UCSD-AML1 (cell line): ENCODE data around the gene CAMK2N2.
"Not testable (repeated sequence)": the region's sequence is repeated elsewhere in the genome, so short reads cannot be mapped to it uniquely, and the experiment has no call there.

Source experiments
- DNase-seq: peaks from one replicate; lab custom pipeline; 2025; ENCODE audit not compliant: unreplicated experiment; lab: John Stamatoyannopoulos, UW

Gene CAMK2N2

DNA sequence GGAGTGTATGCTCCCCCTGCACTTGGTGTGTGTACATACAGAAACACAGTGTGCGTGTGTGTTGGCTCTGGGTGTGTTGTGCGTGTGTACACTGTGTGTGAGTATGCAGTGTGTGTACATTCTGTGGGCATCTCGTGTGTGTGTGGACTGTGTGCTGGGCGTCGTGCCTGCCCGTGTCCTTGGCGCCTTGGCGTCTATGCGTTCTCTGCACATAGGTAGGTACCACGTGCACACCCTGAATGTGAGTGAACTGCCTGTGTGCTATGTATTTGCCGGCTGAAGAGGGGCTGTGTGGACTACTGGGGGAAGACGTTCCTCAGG is 14.0 kb upstream of the CAMK2N2 start:
- no peak for DNase-seq

DNA sequence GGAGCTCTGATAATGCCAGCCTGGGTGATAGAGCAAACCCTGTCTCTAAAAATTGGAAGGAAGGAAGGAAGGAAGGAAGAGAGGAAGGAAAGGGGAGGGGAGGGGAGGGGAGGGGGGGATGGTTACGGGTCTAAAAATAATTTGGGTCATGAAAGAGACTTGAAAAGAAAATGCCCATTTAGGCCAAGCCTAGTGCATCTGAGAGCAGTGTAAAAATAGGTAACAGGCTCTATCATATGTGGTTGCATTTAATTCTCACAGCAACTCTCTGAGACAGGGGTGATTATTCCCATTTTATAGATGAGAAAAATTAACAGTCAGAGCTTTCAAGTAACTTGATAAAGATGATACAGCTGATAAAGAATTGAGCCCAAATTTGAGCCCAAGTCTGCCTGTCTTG is 10.9 kb upstream of the CAMK2N2 start:
- DNase-seq, result no peak

DNA sequence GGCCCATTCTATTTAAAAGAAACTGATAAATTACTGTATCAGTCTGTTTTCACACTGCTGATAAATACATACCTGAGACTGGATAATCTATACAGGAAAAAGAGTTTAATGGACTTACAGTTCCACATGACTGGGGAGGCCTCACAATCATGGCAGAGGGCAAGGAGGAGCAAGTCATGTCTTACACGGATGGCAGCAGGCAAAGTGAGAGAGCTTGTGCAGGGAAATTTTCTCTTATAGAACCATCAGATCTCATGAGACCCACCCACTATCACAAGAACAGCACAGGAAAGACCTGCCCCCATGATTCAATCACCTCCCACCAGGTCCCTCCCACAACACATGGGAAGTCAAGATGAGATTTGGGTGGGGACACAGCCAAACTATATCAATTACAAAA is 5.9 kb upstream of the CAMK2N2 start:
- not testable (repeated sequence) for DNase-seq

DNA sequence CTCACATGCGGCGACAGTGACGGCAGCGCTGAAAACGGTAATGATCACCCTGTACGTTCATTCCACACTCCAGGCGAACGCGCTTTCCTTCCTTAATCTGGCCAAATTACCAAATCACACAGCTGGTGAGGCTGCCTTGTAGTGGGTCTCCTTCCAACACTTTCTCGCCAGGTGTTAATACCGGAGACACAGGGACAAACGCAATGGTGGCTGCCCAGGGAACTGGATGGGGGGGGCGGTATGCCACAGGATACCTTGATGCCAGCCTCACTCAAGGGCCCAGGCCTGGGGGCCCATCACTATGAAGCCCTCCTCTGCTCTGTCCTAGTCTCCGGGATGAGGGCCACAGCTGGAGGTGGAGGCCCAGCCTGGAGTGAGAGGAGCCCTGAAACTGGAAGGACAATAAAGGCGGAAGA is 1.4 kb upstream of the CAMK2N2 start:
- no peak for DNase-seq

DNA sequence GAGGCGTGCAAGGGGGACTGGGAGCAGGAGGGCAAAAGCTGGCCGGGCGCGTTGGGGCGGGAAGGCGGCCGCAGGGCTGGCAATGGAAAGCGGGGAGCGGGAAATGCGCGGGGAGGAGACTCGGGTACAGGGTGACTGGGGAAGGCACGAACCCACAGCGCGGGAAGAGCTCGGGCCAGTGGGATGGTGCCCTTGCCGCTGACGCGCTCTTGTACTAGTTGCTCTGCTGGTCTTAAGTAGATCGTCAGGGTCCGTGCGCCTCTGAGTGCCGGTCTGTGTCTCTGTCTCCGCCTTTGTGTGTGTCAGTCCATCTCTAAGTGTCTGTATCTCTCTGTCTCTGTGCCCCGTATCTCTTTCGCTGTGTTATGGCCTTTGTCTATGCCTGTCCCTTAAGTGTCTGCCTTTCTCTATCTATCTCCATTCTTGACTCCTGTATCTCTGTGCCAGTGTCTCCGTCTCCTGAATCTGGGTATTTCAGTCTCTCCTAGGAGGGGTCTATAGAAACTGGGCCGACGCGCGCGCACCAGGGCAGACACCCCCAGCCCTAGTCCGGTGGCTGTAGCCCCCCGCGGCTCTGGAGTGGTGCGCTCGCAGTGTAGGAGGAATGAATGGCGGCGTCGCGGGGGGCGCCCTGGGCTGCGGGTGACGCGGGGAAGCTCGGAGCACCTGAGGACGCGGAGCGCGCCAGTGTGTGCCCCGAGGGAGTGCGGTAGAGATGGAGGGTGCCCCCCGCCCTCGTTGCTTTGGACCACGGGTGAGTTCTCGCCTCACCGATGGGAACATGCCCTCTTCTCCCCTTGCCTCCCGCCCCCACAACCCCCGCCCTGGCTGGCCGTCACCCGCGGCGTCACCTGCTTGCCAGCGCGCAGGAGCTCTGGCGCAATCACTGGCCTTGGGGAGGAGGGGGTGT is 756 bp upstream of the CAMK2N2 start:
- DNase-seq, result no peak

DNA sequence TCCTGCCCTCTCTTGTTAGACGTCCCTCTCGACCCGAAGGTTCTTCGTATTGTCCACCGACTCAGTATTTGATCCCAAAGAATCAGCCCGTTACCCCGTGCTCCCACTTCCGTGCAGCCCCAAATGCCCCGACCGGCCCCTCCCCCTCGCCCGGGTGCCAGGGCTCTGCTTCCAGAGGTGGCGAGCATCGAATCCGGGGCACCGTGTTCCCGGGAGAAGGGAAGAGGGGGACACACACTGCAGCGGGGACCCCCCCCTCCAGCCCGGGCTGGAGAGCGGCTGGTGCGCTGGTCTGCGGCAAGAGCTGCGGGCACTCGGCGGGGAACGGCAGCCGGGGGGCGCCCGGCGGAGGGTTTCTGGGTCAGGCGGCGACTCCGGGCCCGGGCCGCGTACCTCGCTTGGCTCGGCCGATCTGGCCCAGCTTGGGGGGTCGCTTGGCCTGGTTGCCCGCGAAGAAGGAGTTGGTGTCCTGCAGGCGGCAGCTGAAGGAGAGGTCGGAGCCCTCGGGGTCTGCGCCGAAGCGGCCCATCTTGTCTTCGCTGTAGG is 556 bp downstream of the CAMK2N2 start:
- DNase-seq, result no peak

DNA sequence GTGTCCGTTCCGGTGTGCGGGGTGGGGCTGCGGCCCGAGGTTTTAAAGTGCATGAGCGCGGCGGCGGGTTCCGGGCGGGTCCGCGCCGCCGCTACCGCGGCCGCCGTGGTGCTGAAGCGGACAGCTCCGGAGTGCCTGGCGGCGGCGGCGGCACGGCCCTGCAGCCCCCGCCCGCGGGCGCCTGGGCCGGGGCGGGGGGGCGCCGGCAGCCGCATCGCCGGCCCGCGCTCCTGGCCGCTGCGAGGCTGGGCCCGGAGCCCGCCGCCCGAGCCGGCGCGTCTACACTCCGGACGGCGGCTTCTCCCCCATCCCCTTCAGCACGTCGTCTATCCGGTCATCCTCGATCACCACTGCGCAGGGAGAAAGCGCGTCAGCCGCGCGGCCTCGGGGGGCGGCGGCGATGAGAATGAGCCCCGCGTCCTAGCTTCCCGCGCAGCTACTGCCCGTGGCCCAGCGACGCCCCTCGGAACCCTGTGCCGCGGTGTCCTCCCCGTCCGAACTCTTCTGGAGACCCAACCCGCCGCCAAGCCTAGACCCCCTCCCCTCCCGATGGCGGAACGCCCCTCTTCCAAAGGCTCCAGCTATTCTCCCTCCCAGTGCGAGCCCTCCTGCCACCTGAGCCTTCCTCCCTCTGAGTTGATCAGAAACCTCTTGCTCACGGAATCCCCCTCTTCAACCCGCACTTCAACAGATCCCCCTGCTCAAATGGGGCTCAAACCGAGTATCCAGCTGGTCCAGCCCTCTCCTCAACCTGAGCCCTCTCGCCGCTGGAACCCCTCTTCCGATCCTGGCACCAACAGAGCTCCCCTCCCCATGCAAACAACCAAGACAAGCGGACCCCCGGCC is 1.3 kb downstream of the CAMK2N2 start:
- DNase-seq, result no peak

DNA sequence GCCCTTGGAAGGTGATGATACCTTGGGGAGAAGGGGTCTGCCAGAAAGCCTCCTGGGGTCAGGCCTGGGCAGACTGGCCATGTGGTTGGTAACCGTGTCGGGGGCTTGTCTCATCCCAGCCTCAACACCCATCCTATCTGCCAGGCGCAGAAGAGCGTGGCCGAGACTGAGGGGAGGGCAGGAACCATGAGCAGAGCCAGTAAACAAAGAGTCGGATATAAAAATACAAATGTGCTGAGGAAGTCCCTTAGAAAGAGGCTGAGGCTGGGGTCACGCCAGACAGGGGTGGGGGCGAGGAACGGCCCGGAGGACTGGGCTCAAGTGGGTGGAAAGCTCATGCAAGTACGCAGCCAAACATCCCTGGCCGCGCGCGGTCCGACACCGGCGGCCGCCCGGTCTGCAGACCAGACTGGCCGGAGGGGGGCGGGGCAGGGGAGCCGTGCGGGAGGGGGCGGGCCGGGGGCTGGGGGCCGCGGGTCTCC is 1.9 kb downstream of the CAMK2N2 start:
- no peak for DNase-seq

DNA sequence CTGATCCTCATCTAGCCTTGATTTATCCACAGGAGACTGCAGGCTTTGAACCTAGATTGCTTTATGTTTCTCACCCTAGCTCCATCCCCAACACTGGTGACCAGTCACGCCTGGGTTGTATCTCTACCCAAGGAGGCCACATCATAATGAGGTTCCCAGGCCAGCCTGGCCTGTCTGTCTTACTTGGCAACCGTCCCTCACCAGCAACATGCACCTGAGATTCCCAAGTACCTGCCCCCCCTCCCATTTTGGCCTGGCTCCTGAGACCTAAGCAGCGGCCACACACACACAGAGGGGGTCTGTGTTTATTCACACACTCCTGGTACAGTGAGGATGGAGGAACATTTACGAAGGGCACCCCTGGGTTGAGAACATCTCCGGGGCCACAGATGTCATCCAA is 2.4 kb downstream of the CAMK2N2 start:
- DNase-seq, result no peak

DNA sequence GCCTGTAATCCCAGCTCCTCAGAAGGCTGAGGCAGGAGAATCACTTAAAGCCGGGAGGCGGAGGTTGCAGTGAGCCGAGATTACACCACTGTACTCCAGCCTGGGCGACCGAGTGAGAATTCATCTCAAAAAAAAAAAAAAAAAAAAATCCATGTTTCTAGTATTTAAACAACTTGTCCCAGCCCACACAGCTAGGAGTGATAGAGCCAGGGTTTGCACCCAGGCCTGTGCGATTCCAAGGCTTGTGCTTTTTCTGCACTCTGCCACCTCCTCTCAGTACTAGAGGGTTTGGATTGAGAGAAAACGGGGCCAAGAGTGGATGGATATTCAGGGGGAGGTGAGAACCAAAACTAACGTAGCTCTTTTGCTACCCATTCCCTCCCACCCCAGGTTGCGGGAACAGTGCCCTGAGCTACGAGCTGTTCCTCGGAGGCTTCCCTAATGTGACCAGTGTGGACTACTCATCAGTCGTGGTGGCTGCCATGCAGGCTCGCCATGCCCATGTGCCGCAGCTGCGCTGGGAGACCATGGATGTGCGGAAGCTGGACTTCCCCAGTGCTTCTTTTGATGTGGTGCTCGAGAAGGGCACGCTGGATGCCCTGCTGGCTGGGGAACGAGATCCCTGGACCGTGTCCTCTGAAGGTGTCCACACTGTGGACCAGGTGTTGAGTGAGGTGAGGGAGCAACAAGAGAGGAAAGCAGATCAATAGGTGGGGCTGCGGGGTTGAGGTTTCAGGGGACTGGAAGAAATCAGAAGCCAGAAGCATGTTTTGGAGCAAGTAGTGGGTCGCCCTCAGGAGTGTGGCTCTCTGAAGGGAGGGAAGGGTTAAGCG is 4.1 kb downstream of the CAMK2N2 start:
- no peak for DNase-seq

DNA sequence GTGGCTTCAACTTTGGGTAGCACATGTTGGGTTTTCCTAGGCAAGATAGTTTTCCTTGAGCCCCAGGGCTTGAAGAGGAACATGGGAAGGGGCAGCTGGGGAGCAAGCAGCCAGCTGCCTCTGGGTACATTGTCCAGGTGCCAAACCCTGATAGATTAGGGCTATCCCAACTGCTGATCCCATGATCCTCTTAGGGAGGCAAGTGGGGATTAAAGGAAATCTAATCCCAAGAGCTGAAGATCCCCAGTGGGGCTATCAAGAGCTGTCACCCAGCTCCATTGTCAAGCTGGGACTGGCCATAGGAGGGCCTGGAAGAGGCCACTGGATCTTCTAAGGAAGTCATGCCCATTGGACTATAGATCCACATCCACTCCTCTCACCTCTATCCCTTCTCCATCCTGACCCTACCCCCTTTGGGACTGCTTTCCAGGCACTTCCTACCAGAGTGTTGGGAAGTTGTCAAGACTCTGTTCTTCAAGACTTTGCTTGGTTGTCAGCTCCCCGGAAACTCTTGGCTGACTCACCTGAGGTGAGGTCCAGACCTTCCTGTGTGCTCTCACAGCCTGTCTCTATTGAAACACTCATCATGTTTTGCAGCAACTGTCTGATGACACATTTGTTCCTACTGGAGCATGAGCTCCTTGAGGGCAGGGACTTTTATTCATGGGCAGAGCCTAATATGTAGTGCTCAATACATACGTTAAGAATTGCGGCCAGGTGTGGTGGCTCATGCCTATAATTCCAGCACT is 5.9 kb downstream of the CAMK2N2 start:
- no peak for DNase-seq

DNA sequence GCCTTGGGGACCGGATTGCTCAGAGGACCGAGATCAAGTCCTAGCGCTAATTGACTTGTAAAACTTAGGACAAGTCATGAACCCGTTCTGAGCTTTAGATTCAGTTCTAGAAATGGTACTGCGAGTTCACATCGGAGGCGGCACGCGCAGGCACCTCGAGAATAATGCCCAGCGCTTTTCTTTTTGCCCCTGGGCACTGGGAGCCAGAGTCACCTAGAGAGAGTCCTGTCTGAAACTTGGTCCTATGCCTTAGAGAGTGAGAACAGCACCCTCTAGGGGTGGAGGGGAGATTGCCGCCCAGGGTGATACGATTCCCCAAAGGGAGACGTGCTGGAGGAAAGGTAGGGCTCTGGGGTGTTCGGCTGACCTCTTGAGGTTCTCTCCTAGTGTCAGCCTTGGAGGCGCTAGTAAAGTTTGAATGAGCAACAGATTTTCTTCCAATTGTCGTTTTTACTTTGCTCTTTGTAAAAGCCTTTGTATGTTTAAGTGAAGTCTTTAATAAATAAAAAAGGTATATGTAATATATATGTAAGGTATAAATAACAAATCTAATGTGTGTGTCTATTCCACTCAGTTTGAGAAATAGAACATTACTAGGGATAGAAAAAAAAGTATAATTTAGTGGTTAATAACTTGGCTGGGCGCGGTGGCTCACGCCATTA is 11.1 kb downstream of the CAMK2N2 start:
- DNase-seq, result peak; percentile 89

DNA sequence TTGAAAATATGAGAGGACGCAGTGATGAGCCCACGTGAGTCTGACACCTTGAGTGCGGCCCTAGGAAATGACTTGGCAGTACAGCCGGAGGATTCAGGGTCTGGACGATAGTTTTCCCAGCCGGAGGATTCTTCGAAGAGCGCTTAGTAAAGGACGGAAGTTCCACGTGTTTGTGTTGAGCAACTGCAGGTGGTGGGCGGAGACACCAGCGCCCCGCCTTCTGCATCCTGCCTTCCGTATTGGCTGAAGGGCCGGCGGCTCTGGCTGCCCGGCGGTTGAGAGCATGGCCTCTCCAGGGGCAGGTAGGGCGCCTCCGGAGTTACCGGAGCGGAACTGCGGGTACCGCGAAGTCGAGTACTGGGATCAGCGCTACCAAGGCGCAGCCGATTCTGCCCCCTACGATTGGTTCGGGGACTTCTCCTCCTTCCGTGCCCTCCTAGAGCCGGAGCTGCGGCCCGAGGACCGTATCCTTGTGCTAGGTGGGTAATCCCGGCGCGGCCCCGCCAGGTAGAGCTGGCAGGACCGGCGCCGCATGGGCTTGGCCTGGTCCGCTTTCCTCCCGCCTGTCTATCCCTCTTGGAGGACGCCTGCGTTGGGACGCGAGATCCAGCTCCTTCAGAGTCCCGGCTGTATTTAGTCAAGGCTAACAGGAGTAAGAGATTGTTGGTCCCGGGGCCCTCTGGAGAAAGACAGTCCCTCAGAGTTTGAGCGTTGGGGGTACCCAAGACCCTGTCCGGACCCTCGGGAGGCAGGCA is 11.8 kb downstream of the CAMK2N2 start, which contains the start of gene EEF1AKMT4:
Gene EEF1AKMT4 (plus strand): TSS at position 261 of the 755 bp plus-strand sequence. CDS start 23 bp downstream, at position 284.
- DNase-seq, result peak; percentile 96

DNA sequence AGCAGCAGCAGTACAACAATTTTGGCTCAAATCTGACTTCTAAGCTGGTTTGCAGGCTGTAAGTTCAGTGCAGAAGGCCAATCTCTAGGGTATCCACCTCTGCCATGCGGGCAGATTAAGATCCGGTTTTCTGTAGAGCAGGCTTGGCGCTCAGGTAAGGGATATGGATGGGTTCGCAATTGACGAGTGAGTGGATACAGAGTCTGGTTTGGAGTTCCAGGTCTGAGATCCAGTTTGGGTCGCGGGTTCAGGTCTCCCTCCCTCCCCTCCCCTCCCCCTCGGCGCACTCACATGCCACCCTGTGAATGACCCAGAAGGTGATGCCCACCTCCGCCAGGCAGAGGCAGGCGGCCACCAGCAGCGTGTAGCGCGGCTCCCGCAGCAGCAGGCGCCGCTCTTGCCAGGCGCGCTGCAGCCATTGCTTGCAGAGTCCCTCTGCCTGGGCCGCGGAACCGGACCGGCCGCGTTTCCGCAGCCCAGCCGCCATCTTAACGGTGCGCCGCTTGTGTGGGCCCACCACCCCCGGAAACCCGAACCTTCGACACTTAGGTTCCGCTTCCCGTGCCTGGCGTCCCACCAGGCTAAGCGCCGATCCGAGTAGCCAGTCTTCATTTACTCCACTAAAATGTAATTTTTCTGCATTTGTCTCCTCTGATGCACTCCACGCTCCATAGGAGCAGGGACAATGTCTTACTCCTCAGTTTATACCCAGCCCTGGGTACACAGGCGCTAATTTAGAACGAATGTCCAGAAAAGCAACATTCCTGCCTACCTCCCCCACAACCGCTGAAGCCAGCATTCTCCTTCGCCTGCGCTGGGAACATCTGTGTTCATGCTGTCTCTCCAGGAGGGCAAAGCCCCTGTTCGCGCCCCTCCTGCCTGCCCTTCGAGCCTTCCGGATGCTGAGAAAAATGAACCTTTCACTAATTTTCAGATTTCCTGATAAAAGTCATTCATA is 12.6 kb downstream of the CAMK2N2 start, which contains the start of gene ALG3:
Gene ALG3 (minus strand): TSS at position 509 of the 958 bp plus-strand sequence. CDS start 22 bp downstream, at position 487.
- DNase-seq, result peak; percentile 89

DNA sequence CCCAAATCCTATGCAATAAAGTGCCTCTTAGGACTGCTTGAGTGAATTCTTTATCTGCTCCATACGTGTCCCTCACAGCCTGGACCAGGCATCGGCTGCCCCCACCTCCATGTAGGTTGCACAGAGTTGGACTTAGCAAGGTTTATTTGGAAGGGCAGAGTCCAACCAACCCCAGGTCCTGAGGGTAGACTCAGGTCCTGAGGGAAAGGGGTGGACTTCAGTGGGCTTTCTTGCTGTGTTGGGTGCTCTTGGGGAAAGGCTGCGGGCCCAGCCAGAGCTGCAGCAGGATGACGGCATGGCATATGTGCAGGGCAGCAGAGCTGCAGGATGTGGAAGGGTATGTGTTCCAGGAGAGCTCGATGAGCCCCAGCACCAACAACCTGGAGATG is 19.1 kb downstream of the CAMK2N2 start:
- no peak for DNase-seq

DNA sequence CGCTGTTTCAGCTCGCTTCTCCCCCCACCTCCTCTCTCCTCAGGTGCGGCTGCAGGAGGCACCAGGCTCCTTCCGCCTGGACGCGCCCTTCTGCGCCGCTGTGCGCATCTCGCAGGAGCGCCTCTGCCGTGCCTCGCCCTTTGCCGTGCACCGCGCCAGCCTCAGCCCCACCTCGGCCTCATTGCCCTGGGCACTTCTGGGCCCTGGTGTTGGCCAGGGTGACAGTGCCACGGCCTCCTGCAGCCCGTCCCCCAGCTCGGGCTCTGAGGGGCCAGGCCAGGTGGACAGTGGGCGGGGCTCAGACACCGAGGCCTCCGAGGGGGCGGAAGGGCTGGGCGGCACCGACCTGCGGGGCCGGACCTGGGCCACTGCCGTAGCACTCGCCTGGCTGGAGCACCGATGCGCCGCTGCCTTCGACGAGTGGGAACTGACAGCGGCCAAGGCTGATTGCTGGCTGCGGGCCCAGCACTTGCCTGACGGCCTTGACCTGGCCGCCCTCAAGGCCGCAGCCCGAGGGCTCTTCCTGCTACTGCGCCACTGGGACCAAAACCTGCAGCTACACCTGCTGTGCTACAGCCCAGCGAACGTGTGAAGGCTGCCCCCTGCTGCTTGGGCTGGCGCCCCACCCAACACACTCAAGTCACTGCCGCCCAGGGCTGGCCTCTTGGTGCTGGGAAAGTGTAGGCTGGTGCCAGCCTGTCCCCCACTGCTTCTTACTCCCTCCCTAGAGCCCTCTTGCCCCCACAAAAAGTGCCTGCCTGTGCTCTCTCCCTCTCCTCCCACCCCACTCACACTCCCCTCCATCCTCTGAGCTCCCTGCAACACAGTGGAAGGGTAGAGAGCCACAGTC is 19.7 kb downstream of the CAMK2N2 start:
- DNase-seq, result no peak

DNA sequence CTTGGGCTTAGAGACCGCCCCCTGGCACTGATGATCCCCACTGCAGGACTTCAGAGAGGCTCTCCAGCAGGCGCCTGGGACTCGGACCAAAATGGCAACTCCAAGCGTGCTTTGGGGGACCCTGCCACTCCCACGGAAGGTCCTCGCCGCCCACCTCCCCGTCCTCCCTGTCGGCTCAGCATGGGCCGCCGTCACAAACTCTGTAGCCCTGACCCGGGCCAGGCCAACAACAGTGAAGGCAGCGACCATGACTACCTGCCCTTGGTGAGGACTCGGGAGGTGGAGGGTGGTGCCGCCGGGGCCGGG is 20.3 kb downstream of the CAMK2N2 start:
- DNase-seq, result no peak
